H9 (cell line): ENCODE results near the gene NDUFA6. TPM values are rescaled to one million over a fixed set of nuclear protein-coding genes. Genes with fewer than 3 reads are reported as not detected.

Experiments
- DNase-seq: peaks from one replicate; pipeline ENCODE4 v3.0.0-alpha.2; 2017
- H2AFZ ChIP-seq: one replicate; pipeline ENCODE4 v1.6.1; 2013; ENCODE audit warnings: mild to moderate bottlenecking, low read length, control low read depth, moderate library complexity
- H2AK5ac ChIP-seq: 2 replicates; pipeline ENCODE4 v1.6.1; 2013; ENCODE audit warnings: low read length, control low read depth, mixed read lengths; ENCODE audit not compliant: insufficient read length
- H2BK120ac ChIP-seq: one replicate; pipeline ENCODE4 v1.6.1; 2013; ENCODE audit warnings: low read depth, mild to moderate bottlenecking, low read length, control low read depth, inconsistent platforms; ENCODE audit not compliant: poor library complexity, severe bottlenecking
- H2BK12ac ChIP-seq: 2 replicates; pipeline ENCODE4 v1.6.1; 2013; ENCODE audit warnings: low read length, control low read depth, mixed read lengths, low read depth; ENCODE audit not compliant: insufficient read length
- H2BK15ac ChIP-seq: 2 replicates; pipeline ENCODE4 v1.6.1; 2013; ENCODE audit warnings: low read depth, low read length, control low read depth
- H2BK20ac ChIP-seq: one replicate; pipeline ENCODE4 v1.6.1; 2013; ENCODE audit warnings: low read depth, mild to moderate bottlenecking, low read length, control low read depth, inconsistent platforms; ENCODE audit not compliant: poor library complexity, severe bottlenecking
- H2BK5ac ChIP-seq: 2 replicates; pipeline ENCODE4 v1.6.1; 2013; ENCODE audit warnings: low read length, control low read depth, mixed read lengths; ENCODE audit not compliant: insufficient read length
- H3K14ac ChIP-seq: 2 replicates; pipeline ENCODE4 v1.6.1; 2013; ENCODE audit warnings: low read length, control low read depth; ENCODE audit not compliant: insufficient read depth
- H3K18ac ChIP-seq: 2 replicates; pipeline ENCODE4 v1.6.1; 2013; ENCODE audit warnings: low read depth, mild to moderate bottlenecking, mixed read lengths, low read length, control low read depth; ENCODE audit not compliant: insufficient read length
- H3K23ac ChIP-seq: 2 replicates; pipeline ENCODE4 v1.6.1; 2013; ENCODE audit warnings: low read length, control low read depth, mixed read lengths, low read depth; ENCODE audit not compliant: insufficient read length
- H3K23me2 ChIP-seq: 2 replicates; pipeline ENCODE4 v1.6.1; 2013; ENCODE audit warnings: low read depth, mild to moderate bottlenecking, mixed read lengths, low read length, control low read depth; ENCODE audit not compliant: insufficient read length, poor library complexity, severe bottlenecking
- H3K27ac ChIP-seq: 2 replicates; pipeline ENCODE4 v1.5.1; 2013; ENCODE audit warnings: low read length, control low read depth, mixed read lengths, low read depth; ENCODE audit not compliant: insufficient read length
- H3K27me3 ChIP-seq: 2 replicates; pipeline ENCODE4 v1.6.1; 2013; ENCODE audit warnings: low read length, control low read depth, inconsistent platforms; ENCODE audit not compliant: insufficient read depth
- H3K4ac ChIP-seq: 2 replicates; pipeline ENCODE4 v1.6.1; 2013; ENCODE audit warnings: low read depth, mild to moderate bottlenecking, control low read depth, inconsistent platforms, low read length, moderate library complexity
- H3K4me1 ChIP-seq: 2 replicates; pipeline ENCODE4 v1.6.1; 2013; ENCODE audit warnings: low read length, control low read depth, inconsistent platforms; ENCODE audit not compliant: insufficient read depth
- H3K4me2 ChIP-seq: 2 replicates; pipeline ENCODE4 v1.6.1; 2013; ENCODE audit warnings: low read length, control low read depth, mixed read lengths; ENCODE audit not compliant: insufficient read length, insufficient read depth
- H3K56ac ChIP-seq: 2 replicates; pipeline ENCODE4 v1.6.1; 2013; ENCODE audit warnings: low read depth, mild to moderate bottlenecking, mixed read lengths, low read length, control low read depth; ENCODE audit not compliant: insufficient read length
- H3K79me1 ChIP-seq: 2 replicates; pipeline ENCODE4 v1.6.1; 2013; ENCODE audit warnings: low read depth, mild to moderate bottlenecking, moderate library complexity, low read length, control low read depth, inconsistent platforms; ENCODE audit not compliant: insufficient read depth, poor library complexity, severe bottlenecking
- H3K79me2 ChIP-seq: 2 replicates; pipeline ENCODE4 v1.6.1; 2013; ENCODE audit warnings: low read length, control low read depth, inconsistent platforms; ENCODE audit not compliant: insufficient read depth
- H3K9ac ChIP-seq: 2 replicates; pipeline ENCODE4 v1.6.1; 2013; ENCODE audit warnings: low read length, control low read depth, mixed read lengths; ENCODE audit not compliant: insufficient read length; ENCODE audit errors: extremely low read depth
- H3K9me3 ChIP-seq: one replicate; pipeline ENCODE4 v1.6.1; 2013; ENCODE audit warnings: low read depth, low read length, inconsistent platforms; ENCODE audit not compliant: control insufficient read depth
- H3T11ph ChIP-seq: one replicate; pipeline ENCODE4 v1.6.1; 2013; ENCODE audit warnings: mild to moderate bottlenecking, low read length, control low read depth, inconsistent platforms
- H4K20me1 ChIP-seq: one replicate; pipeline ENCODE4 v1.6.1; 2013; ENCODE audit not compliant: control insufficient read depth, insufficient read length, insufficient read depth
- H4K5ac ChIP-seq: 2 replicates; pipeline ENCODE4 v1.6.1; 2013; ENCODE audit warnings: low read depth, mild to moderate bottlenecking, mixed read lengths, low read length, control low read depth; ENCODE audit not compliant: insufficient read length
- H4K8ac ChIP-seq: replicated peaks from 2 replicates; pipeline ENCODE4 v1.6.1; 2013; ENCODE audit warnings: low read length, control low read depth, mixed read lengths, low read depth; ENCODE audit not compliant: insufficient read length
- H4K91ac ChIP-seq: 2 replicates; pipeline ENCODE4 v1.6.1; 2013; ENCODE audit warnings: low read depth, mild to moderate bottlenecking, moderate library complexity, mixed read lengths, low read length, control low read depth; ENCODE audit not compliant: insufficient read length
- H3K27ac Mint-ChIP-seq, 3 experiments: 2 replicates in 2 of 3; 3 replicates in 1 of 3; pipeline ENCODE4 v1.8.0; 2020 to 2021; ENCODE audit warnings: mixed read lengths in 3 of 3, mild to moderate bottlenecking in 1 of 3, moderate library complexity in 1 of 3
- H3K27me3 Mint-ChIP-seq: 2 replicates; pipeline ENCODE4 v1.8.0; 2021; ENCODE audit warnings: low read depth, mild to moderate bottlenecking, moderate library complexity, mixed read lengths
- H3K36me3 Mint-ChIP-seq, 3 experiments: 2 replicates in 2 of 3; 3 replicates in 1 of 3; pipeline ENCODE4 v1.8.0; 2020 to 2021; ENCODE audit warnings: low read depth in 3 of 3, mixed read lengths in 3 of 3; ENCODE audit not compliant: insufficient read depth in 1 of 3
- H3K4me1 Mint-ChIP-seq, 2 experiments: 2 replicates each; pipeline ENCODE4 v1.8.0; 2020; ENCODE audit warnings: mixed read lengths in 2 of 2
- H3K4me3 Mint-ChIP-seq, 2 experiments: 2 replicates in 1 of 2; 3 replicates in 1 of 2; pipeline ENCODE4 v1.8.0; 2020 to 2021; ENCODE audit warnings: mild to moderate bottlenecking in 2 of 2, mixed read lengths in 2 of 2, moderate library complexity in 1 of 2
- H3K9me3 Mint-ChIP-seq, 2 experiments: 2 replicates in 1 of 2; 3 replicates in 1 of 2; pipeline ENCODE4 v1.8.0; 2020; ENCODE audit warnings: mild to moderate bottlenecking in 2 of 2, mixed read lengths in 2 of 2, moderate library complexity in 1 of 2
- CTCF ChIP-seq: fragments of 200-600 bp; sonication (generic); conservative IDR thresholded peaks from 3 replicates; pipeline ENCODE4 v1.8.0; 2021; ENCODE audit warnings: antibody characterized with exemption, mild to moderate bottlenecking
- WGBS: extraction: QIAGEN DNeasy Blood & Tissue Kit; methylation state at CpG from one replicate; pipeline ENCODE4 v1.1.7; 2013; ENCODE audit warnings: missing lambda C conversion rate, low lambda C conversion rate, mixed read lengths; ENCODE audit not compliant: insufficient read length; ENCODE audit errors: extremely low coverage; 5-methylcytosine and 5-hydroxymethylcytosine counted together
- total RNA-seq: library from RNA; stranded (reverse); gene quantifications from 2 replicates; pipeline ENCODE4 v1.2.1, GENCODE V29; 2021

Gene NDUFA6
- total RNA-seq, 1 experiment from 2014 or later, result 91.7 TPM

- H2AFZ ChIP-seq, result no peak overlapping the region
- WGBS, result no CpG with 5 or more reads among the region's 13 CpGs
- H3K4me3 Mint-ChIP-seq, result no peak overlapping the region
- H3K9me3 ChIP-seq, result no peaks in the 10 kb centered on the region
- no peak overlapping the region for H3K23ac ChIP-seq
- no peaks in the 10 kb centered on the region for H3K79me2 ChIP-seq
- H3K4me1 Mint-ChIP-seq, result 0 out of 4 replicates have a peak, but pooled peaks cover 0 to 5% of the 10 kb centered on the region in 2 experiments
- H3K27me3 Mint-ChIP-seq, result peaks cover 35% of the 10 kb centered on the region
- no peaks in the 10 kb centered on the region for H3K4me1 ChIP-seq
- H3K4ac ChIP-seq, result no peak overlapping the region
- peaks cover 2 to 7% of the 10 kb centered on the region in 2 experiments; a peak in 2 of 5 replicates for H3K9me3 Mint-ChIP-seq
- no peaks in the 10 kb centered on the region for H3K23me2 ChIP-seq
- H3K27ac ChIP-seq, result no peak overlapping the region
- no peak overlapping the region for H3K27ac Mint-ChIP-seq
- no peaks in the 10 kb centered on the region for H3K79me1 ChIP-seq
- no peaks in the 10 kb centered on the region for H4K20me1 ChIP-seq
- peak; percentile 30; the same call in 1 of the 3 replicates for TF ChIP-seq CTCF
- H4K91ac ChIP-seq, result no peak overlapping the region
- H3K18ac ChIP-seq, result no peak overlapping the region
- no peak overlapping the region for H2BK15ac ChIP-seq
- H3K9ac ChIP-seq, result no peak overlapping the region
- DNase-seq, result no peak
- H3K4me2 ChIP-seq, result no peak overlapping the region
- no peak overlapping the region for H2BK12ac ChIP-seq
- H2BK20ac ChIP-seq, result no peak overlapping the region
- no peak overlapping the region for H4K5ac ChIP-seq
- no peak overlapping the region for H2BK120ac ChIP-seq
- H4K8ac ChIP-seq, result no peak overlapping the region
- H3T11ph ChIP-seq, result no peak overlapping the region
- H3K27me3 ChIP-seq, result no peaks in the 10 kb centered on the region
- no peak overlapping the region for H2AK5ac ChIP-seq
- no peak overlapping the region; the same call in 1 of the 2 replicates for H3K14ac ChIP-seq
- no peak overlapping the region for H3K56ac ChIP-seq
- no peak overlapping the region for H2BK5ac ChIP-seq
- peaks cover 0 to 10% (median 3%) of the 10 kb centered on the region in 3 experiments; a peak in 4 of 7 replicates for H3K36me3 Mint-ChIP-seq
These were observed 41.9 kb upstream of the NDUFA6 start for GRCh38 chr22:42132457-42132856.
